Caco-2 (cell line): ENCODE measurements around the gene UST. TPM values are rescaled to one million over a fixed set of nuclear protein-coding genes. Genes with fewer than 3 reads are reported as not detected.

Experiments
- BruUV-seq: library from RNA; stranded (reverse); fragments of 400-500 nt; replicated peaks from 2 replicates; lab custom pipeline; 2021; lab: Mats Ljungman, UMichigan
- CTCF ChIA-PET: fragments of 300-600 bp; sonication (Branson Sonifier 250); formaldehyde crosslinking; loops from one replicate; lab custom pipeline; 2022; ENCODE audit warnings: antibody characterized with exemption; lab: Charles Lee
- POLR2A ChIA-PET: fragments of 300-600 bp; sonication (Branson Sonifier 250); formaldehyde crosslinking; loops from one replicate; lab custom pipeline; 2022; ENCODE audit warnings: antibody characterized with exemption; lab: Charles Lee
- DNase-seq, 2 experiments: peaks; one replicate each; pipeline versions ENCODE4 v3.0.0 to v3.0.0-alpha.2; 2020 to 2022
- H3K27me3 ChIP-seq: replicated peaks from 2 replicates; pipeline ENCODE4 v1.6.0; 2011; ENCODE audit warnings: low read length; ENCODE audit not compliant: control insufficient read depth, insufficient read depth
- H3K36me3 ChIP-seq: 2 replicates; pipeline ENCODE4 v1.5.1; 2011; ENCODE audit warnings: low read length; ENCODE audit not compliant: control insufficient read depth, insufficient read depth
- H3K4me1 ChIP-seq: fragments of 250-450 bp; sonication (Bioruptor Pico); 2 replicates; pipeline ENCODE4 v1.5.1; 2020; ENCODE audit warnings: mild to moderate bottlenecking
- H3K4me3 ChIP-seq: 2 replicates; pipeline ENCODE4 v1.5.1; 2011; ENCODE audit warnings: low read depth, mild to moderate bottlenecking, control low read depth, low read length
- H3K9me3 ChIP-seq: fragments of 250-450 bp; sonication (Bioruptor Pico); 2 replicates; pipeline ENCODE4 v1.5.1; 2020; ENCODE audit warnings: mild to moderate bottlenecking, moderate library complexity
- H3K27ac Mint-ChIP-seq: one replicate; pipeline ENCODE4 v1.8.0; 2022; ENCODE audit warnings: mixed read lengths; ENCODE audit not compliant: unreplicated experiment
- H3K27me3 Mint-ChIP-seq: one replicate; pipeline ENCODE4 v1.8.0; 2022; ENCODE audit warnings: mixed read lengths; ENCODE audit not compliant: insufficient read depth, unreplicated experiment
- H3K36me3 Mint-ChIP-seq: one replicate; pipeline ENCODE4 v1.8.0; 2022; ENCODE audit warnings: mild to moderate bottlenecking, mixed read lengths; ENCODE audit not compliant: insufficient read depth, unreplicated experiment
- H3K4me1 Mint-ChIP-seq: one replicate; pipeline ENCODE4 v1.8.0; 2022; ENCODE audit warnings: low read depth, mixed read lengths; ENCODE audit not compliant: unreplicated experiment
- H3K4me3 Mint-ChIP-seq: one replicate; pipeline ENCODE4 v1.8.0; 2022; ENCODE audit warnings: mild to moderate bottlenecking, moderate library complexity, mixed read lengths; ENCODE audit not compliant: unreplicated experiment
- H3K9me3 Mint-ChIP-seq: one replicate; pipeline ENCODE4 v1.8.0; 2022; ENCODE audit warnings: mixed read lengths; ENCODE audit not compliant: unreplicated experiment
- CTCF ChIP-seq, 2 experiments: fragments of 200-600 bp in 1 of 2; IDR thresholded peaks; 1 replicate in 1 of 2; 2 replicates in 1 of 2; pipeline versions ENCODE4 v1.5.1 to v1.8.0; 2011 to 2022; ENCODE audit warnings: antibody characterized with exemption in 1 of 2, control low read depth in 1 of 2, inconsistent platforms in 1 of 2, low read depth in 1 of 2, low read length in 1 of 2, mild to moderate bottlenecking in 1 of 2, moderate library complexity in 1 of 2; ENCODE audit not compliant: insufficient read depth in 1 of 2, severe bottlenecking in 1 of 2, unreplicated experiment in 1 of 2
- intact Hi-C: fragments of 100-400 bp; cut with micrococcal nuclease; formaldehyde crosslinking; loops from one replicate; pipeline ENCODE4 v1.10.0; 2022; ENCODE audit not compliant: unreplicated experiment
- total RNA-seq: library from RNA; stranded (reverse); gene quantifications from 2 replicates; pipeline ENCODE4 v1.2.3, GENCODE V29; 2022

Gene UST
- total RNA-seq, 1 experiment from 2014 or later = not detected

GRCh38 chr6:148780918-148781436, 34.1 kb downstream of the UST start:
- Mint-ChIP-seq H3K4me1 (peaks cover 5% of the 10 kb centered on the region), H3K27me3 (peaks cover 17% of the 10 kb centered on the region), H3K27ac (no peak overlapping the region), H3K9me3 (no peaks in the 10 kb centered on the region), H3K36me3 (no peaks in the 10 kb centered on the region), H3K4me3 (no peak overlapping the region)
- no TSS peak for BruUV-seq
- no peaks in the 10 kb centered on the region for H3K4me1 ChIP-seq
- H3K9me3 ChIP-seq = no peaks in the 10 kb centered on the region
- ChIA-PET CTCF (no interaction called here), POLR2A (no interaction called here)
- H3K4me3 ChIP-seq = no peak overlapping the region
- intact Hi-C loops = no loop called here
- no peak for DNase-seq
- no peaks in the 10 kb centered on the region for H3K36me3 ChIP-seq
- H3K27me3 ChIP-seq = no peaks in the 10 kb centered on the region; the same call in 1 of the 2 replicates
- no peak for TF ChIP-seq CTCF (IDR thresholded peaks at IDR 0.05; ENCODE audit: insufficient read depth in 1 of 2, low read depth in 1 of 2, low read length in 1 of 2, severe bottlenecking in 1 of 2, unreplicated experiment in 1 of 2)

- Histone ChIP-seq H3K4me1 (no peaks in the 10 kb centered on the region), H3K27me3 (no peaks in the 10 kb centered on the region), H3K36me3 (no peaks in the 10 kb centered on the region), H3K4me3 (no peak overlapping the region), H3K9me3 (no peaks in the 10 kb centered on the region)
- no TSS peak for BruUV-seq
- TF ChIP-seq CTCF (IDR thresholded peaks at IDR 0.05; ENCODE audit: insufficient read depth in 1 of 2, low read depth in 1 of 2, low read length in 1 of 2, severe bottlenecking in 1 of 2, unreplicated experiment in 1 of 2) = no peak
- DNase-seq = no peak
- intact Hi-C loops = no loop called here
- POLR2A ChIA-PET = no interaction called here
- H3K27me3 Mint-ChIP-seq = peaks cover 18% of the 10 kb centered on the region
- H3K4me3 Mint-ChIP-seq = no peak overlapping the region
- H3K36me3 Mint-ChIP-seq = no peaks in the 10 kb centered on the region
- H3K4me1 Mint-ChIP-seq = no peaks in the 10 kb centered on the region
- CTCF ChIA-PET = no interaction called here
- H3K27ac Mint-ChIP-seq = no peak overlapping the region
- H3K9me3 Mint-ChIP-seq = no peaks in the 10 kb centered on the region
Observed at GRCh38 chr6:148789948-148790347, 43.1 kb downstream of the UST start.

DNA sequence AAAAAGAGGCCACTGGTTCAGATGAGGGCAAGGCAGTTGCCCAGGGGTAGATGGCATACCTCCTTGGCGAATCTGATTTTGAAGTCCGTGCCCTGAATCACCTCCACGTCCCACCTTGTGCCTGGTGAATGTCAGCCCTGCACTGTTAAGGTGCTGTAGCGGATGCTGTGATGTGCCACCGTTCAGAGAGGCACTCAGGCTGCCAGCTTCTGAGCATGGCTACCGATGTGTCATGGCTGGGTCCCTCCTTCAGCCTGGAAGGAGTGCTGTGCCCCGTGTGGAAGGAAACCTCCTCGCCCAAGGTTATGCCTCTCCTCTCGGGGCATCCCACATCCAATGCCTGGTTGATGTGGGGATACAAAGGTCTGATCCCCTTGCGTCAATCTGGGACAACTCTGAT, 43.6 kb downstream of the UST start:
- CTCF ChIA-PET = no interaction called here
- Mint-ChIP-seq H3K4me1 (no peaks in the 10 kb centered on the region), H3K27me3 (peaks cover 18% of the 10 kb centered on the region), H3K27ac (no peak overlapping the region), H3K4me3 (no peak overlapping the region), H3K9me3 (no peaks in the 10 kb centered on the region), H3K36me3 (no peaks in the 10 kb centered on the region)
- Histone ChIP-seq H3K4me1 (no peaks in the 10 kb centered on the region), H3K9me3 (no peaks in the 10 kb centered on the region), H3K27me3 (no peaks in the 10 kb centered on the region), H3K4me3 (no peak overlapping the region), H3K36me3 (no peaks in the 10 kb centered on the region)
- POLR2A ChIA-PET = no interaction called here
- DNase-seq = no peak
- BruUV-seq = no TSS peak
- intact Hi-C loops = no loop called here
- TF ChIP-seq CTCF (IDR thresholded peaks at IDR 0.05; ENCODE audit: insufficient read depth in 1 of 2, low read depth in 1 of 2, low read length in 1 of 2, severe bottlenecking in 1 of 2, unreplicated experiment in 1 of 2) = no peak
